Daoy (cell line): ENCODE measurements around the gene NEIL3. TPM values are rescaled to one million over a fixed set of nuclear protein-coding genes. Genes with fewer than 3 reads are reported as not detected.
"Not testable (repeated sequence)": the region's sequence is repeated elsewhere in the genome, so short reads cannot be mapped to it uniquely, and the experiment has no call there.

Source experiments
- DNase-seq: peaks from one replicate; pipeline ENCODE4 v3.0.0-alpha.2; 2015; ENCODE audit warnings: low read depth
- total RNA-seq: library from RNA; depleted of rRNA; stranded (reverse); fragments of >200 nt; shearing (Covaris generic); gene quantifications from 2 replicates; pipeline ENCODE4 v1.2.3, GENCODE V29; 2014

NEIL3 gene
- total RNA-seq, 1 experiment from 2014 or later = 11.3 TPM

- no peak for DNase-seq
Measured at GRCh38 chr4:177302371-177303100, 7.1 kb upstream of the NEIL3 start.

- DNase-seq = no peak
Measured at GRCh38 chr4:177304094-177304493, 5.6 kb upstream of the NEIL3 start.

GRCh38 chr4:177304864-177305263 is 4.8 kb upstream of the NEIL3 start:
- not testable (repeated sequence) for DNase-seq

GRCh38 chr4:177308125-177308524 is 1.5 kb upstream of the NEIL3 start:
- DNase-seq = peak; percentile 13

- no peak for DNase-seq
Measured at GRCh38 chr4:177308847-177309521, 690 bp upstream of the NEIL3 start.

GRCh38 chr4:177311589-177311988 is 1.9 kb downstream of the NEIL3 start:
- no peak for DNase-seq

GRCh38 chr4:177313263-177313662 is 3.6 kb downstream of the NEIL3 start:
- DNase-seq = no peak

GRCh38 chr4:177315767-177316464 is 6.2 kb downstream of the NEIL3 start:
- no peak for DNase-seq

- DNase-seq = no peak
Measured at GRCh38 chr4:177320721-177321120, 11.0 kb downstream of the NEIL3 start.

GRCh38 chr4:177321647-177322046 is 12.0 kb downstream of the NEIL3 start:
- no peak for DNase-seq

- DNase-seq = no peak
Measured at GRCh38 chr4:177322266-177322665, 12.6 kb downstream of the NEIL3 start.

GRCh38 chr4:177322881-177323280 is 13.2 kb downstream of the NEIL3 start:
- DNase-seq = no peak

GRCh38 chr4:177323416-177323815 is 13.7 kb downstream of the NEIL3 start:
- no peak for DNase-seq

GRCh38 chr4:177332119-177332518 is 22.4 kb downstream of the NEIL3 start:
- DNase-seq = no peak

GRCh38 chr4:177339477-177340374 is 30.1 kb downstream of the NEIL3 start:
- DNase-seq = no peak

- no peak for DNase-seq
Measured at GRCh38 chr4:177348348-177348747, 38.7 kb downstream of the NEIL3 start.

GRCh38 chr4:177349191-177349590 is 39.5 kb downstream of the NEIL3 start:
- no peak for DNase-seq

- DNase-seq = no peak
Measured at GRCh38 chr4:177351622-177352244, 42.1 kb downstream of the NEIL3 start.

GRCh38 chr4:177356206-177356605 is 46.5 kb downstream of the NEIL3 start:
- no peak for DNase-seq

GRCh38 chr4:177356921-177357320 is 47.2 kb downstream of the NEIL3 start:
- no peak for DNase-seq

GRCh38 chr4:177367336-177367735 is 57.7 kb downstream of the NEIL3 start:
- no peak for DNase-seq
